HepG2 (cell line): Measurements from ENCODE around the gene KDM3B. TPM values are rescaled to one million over a fixed set of nuclear protein-coding genes. Genes with fewer than 3 reads are reported as not detected.

ENCODE experiments used
- ARNT ChIP-seq: fragments of 450-650 bp; IDR thresholded peaks from 2 replicates; pipeline ENCODE4 v1.6.1; 2017
- IKZF1 ChIP-seq: fragments of 450-650 bp; IDR thresholded peaks from 2 replicates; pipeline ENCODE4 v1.7.1; 2016
- JARID2 ChIP-seq: sonication (generic); formaldehyde crosslinking; IDR thresholded peaks from 2 replicates; pipeline ENCODE4 v1.8.1; 2023; ENCODE audit warnings: missing genetic modification reagents, inconsistent platforms; ENCODE audit not compliant: insufficient replicate concordance
- PITX1 ChIP-seq: sonication (generic); formaldehyde crosslinking; IDR thresholded peaks from 2 replicates; pipeline ENCODE4 v1.5.1; 2020; ENCODE audit warnings: mild to moderate bottlenecking, missing genetic modification reagents
- RBAK ChIP-seq: sonication (generic); formaldehyde crosslinking; IDR thresholded peaks from 2 replicates; pipeline ENCODE4 v1.5.1; 2020; ENCODE audit warnings: mild to moderate bottlenecking, missing genetic modification reagents
- SNRNP70 ChIP-seq: fragments of 200-400 bp; formaldehyde crosslinking; IDR thresholded peaks from 2 replicates; pipeline ENCODE4 v1.6.1; 2017; ENCODE audit warnings: mild to moderate bottlenecking, low read depth, low read length, moderate library complexity
- TCF7 ChIP-seq: sonication (generic); IDR thresholded peaks from 2 replicates; pipeline ENCODE4 v1.6.1; 2016; ENCODE audit warnings: antibody characterized with exemption, low read depth
- ZNF24 ChIP-seq: fragments of 450-650 bp; IDR thresholded peaks from 2 replicates; pipeline ENCODE4 v1.6.1; 2017; ENCODE audit warnings: antibody characterized with exemption, mild to moderate bottlenecking
- ZNF343 ChIP-seq: sonication (generic); formaldehyde crosslinking; IDR thresholded peaks from 2 replicates; pipeline ENCODE4 v1.4.0; 2020; ENCODE audit warnings: mild to moderate bottlenecking, missing genetic modification reagents
- ZNF616 ChIP-seq: sonication (generic); formaldehyde crosslinking; IDR thresholded peaks from 2 replicates; pipeline ENCODE4 v1.5.0; 2020; ENCODE audit warnings: low read depth, mild to moderate bottlenecking, missing genetic modification reagents
- ZNF878 ChIP-seq: sonication (generic); formaldehyde crosslinking; IDR thresholded peaks from 2 replicates; pipeline ENCODE4 v1.8.1; 2023; ENCODE audit warnings: mild to moderate bottlenecking, missing genetic modification reagents, moderate library complexity
- polyA plus RNA-seq, 8 experiments: library from polyadenylated mRNA; depleted of rRNA in 3 of 8; stranded (reverse) in 7 of 8; unstranded in 1 of 8; fragments of >200 nt; fragmentation: Illumina TruSeq in 4 of 8; extraction: Trizol in 4 of 8; gene quantifications; 2 replicates each; pipeline versions ENCODE4 v1.2.1 to v1.2.3, GENCODE V29; 2011 to 2016; ENCODE audit warnings: low read depth in 4 of 8, missing spikeins in 1 of 8, mixed read lengths in 1 of 8; ENCODE audit not compliant: insufficient read depth in 1 of 8
- total RNA-seq, 5 experiments: library from RNA; depleted of rRNA; stranded (reverse); fragments of >200 nt; fragmentation: Illumina TruSeq; extraction: Trizol; gene quantifications; 2 replicates each; pipeline ENCODE4 v1.2.3, GENCODE V29; 2016; ENCODE audit warnings: low read depth in 1 of 5
- TF ChIP-seq, protein P1 (sequence below): sonication (generic); formaldehyde crosslinking; IDR thresholded peaks from 2 replicates; pipeline ENCODE4 v1.5.1; 2020; ENCODE audit warnings: missing genetic modification reagents, mild to moderate bottlenecking, borderline replicate concordance
- TF ChIP-seq, protein P2 (sequence below): sonication (generic); formaldehyde crosslinking; IDR thresholded peaks from 2 replicates; pipeline ENCODE4 v1.4.0; 2020; ENCODE audit warnings: missing genetic modification reagents, borderline replicate concordance
- TF ChIP-seq, protein P3 (sequence below), 2 experiments: sonication (generic) in 1 of 2; formaldehyde crosslinking in 1 of 2; IDR thresholded peaks; 2 replicates each; pipeline versions ENCODE4 v1.4.0 to v1.6.1; 2016 to 2020; ENCODE audit warnings: borderline replicate concordance in 1 of 2, low read depth in 1 of 2, mild to moderate bottlenecking in 1 of 2, missing genetic modification reagents in 1 of 2
- TF ChIP-seq, protein P4 (sequence below): IDR thresholded peaks from 2 replicates; pipeline ENCODE4 v1.4.0; 2020; ENCODE audit warnings: mild to moderate bottlenecking, missing genetic modification reagents
- TF ChIP-seq, protein P5 (sequence below): IDR thresholded peaks from 2 replicates; pipeline ENCODE4 v1.6.1; 2018; ENCODE audit warnings: missing genetic modification reagents, mild to moderate bottlenecking, missing compliant biosample characterization

Gene KDM3B
- total and polyA plus RNA-seq, 2 of the 13 experiments (the other 11 are each of a cell fraction or from before 2014, with no cell fraction given), result 19.7 to 34.3 TPM

DNA sequence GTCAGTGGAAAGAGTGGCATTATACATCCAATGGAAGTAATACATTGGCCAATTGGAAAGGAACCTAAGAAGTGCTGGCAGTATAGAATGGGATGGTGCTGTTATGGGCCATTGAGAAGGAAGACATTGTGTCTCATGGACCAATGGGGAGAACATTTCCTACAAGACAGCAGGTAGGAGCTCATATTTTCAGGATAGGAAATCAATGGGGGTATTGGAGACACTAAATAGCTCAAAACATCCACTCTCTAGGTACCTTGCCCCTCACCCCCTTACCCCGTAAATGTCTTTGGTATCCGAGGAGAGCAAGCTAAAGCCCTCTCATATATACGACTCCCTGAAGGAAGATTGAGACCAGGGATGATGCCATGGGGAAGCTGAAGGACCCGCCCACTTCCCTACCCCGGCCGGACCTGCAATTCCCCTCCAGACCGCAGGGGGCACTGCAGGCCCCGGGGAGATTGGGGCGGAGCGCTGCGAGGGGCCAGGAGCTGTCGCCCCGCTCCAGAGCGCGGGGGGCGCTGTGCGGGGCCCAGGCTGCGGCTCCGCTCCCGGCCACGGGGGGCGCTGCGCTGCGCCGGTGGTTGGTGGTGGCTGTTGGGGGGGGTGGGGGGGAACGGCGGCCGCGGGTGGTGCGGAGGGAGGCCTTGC is at the start of gene KDM3B (continued):
- no peak for TF ChIP-seq ZNF343
- TF ChIP-seq ZNF616, result no peak
- TF ChIP-seq, protein P1, sequence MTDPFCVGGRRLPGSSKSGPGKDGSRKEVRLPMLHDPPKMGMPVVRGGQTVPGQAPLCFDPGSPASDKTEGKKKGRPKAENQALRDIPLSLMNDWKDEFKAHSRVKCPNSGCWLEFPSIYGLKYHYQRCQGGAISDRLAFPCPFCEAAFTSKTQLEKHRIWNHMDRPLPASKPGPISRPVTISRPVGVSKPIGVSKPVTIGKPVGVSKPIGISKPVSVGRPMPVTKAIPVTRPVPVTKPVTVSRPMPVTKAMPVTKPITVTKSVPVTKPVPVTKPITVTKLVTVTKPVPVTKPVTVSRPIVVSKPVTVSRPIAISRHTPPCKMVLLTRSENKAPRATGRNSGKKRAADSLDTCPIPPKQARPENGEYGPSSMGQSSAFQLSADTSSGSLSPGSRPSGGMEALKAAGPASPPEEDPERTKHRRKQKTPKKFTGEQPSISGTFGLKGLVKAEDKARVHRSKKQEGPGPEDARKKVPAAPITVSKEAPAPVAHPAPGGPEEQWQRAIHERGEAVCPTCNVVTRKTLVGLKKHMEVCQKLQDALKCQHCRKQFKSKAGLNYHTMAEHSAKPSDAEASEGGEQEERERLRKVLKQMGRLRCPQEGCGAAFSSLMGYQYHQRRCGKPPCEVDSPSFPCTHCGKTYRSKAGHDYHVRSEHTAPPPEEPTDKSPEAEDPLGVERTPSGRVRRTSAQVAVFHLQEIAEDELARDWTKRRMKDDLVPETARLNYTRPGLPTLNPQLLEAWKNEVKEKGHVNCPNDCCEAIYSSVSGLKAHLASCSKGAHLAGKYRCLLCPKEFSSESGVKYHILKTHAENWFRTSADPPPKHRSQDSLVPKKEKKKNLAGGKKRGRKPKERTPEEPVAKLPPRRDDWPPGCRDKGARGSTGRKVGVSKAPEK (CRISPR knock-in tag), result no peak
- TF ChIP-seq, protein P2, sequence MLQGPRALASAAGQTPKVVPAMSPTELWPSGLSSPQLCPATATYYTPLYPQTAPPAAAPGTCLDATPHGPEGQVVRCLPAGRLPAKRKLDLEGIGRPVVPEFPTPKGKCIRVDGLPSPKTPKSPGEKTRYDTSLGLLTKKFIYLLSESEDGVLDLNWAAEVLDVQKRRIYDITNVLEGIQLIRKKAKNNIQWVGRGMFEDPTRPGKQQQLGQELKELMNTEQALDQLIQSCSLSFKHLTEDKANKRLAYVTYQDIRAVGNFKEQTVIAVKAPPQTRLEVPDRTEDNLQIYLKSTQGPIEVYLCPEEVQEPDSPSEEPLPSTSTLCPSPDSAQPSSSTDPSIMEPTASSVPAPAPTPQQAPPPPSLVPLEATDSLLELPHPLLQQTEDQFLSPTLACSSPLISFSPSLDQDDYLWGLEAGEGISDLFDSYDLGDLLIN (CRISPR knock-in tag), result no peak
- no peak for TF ChIP-seq ARNT
- TF ChIP-seq, protein P3, sequence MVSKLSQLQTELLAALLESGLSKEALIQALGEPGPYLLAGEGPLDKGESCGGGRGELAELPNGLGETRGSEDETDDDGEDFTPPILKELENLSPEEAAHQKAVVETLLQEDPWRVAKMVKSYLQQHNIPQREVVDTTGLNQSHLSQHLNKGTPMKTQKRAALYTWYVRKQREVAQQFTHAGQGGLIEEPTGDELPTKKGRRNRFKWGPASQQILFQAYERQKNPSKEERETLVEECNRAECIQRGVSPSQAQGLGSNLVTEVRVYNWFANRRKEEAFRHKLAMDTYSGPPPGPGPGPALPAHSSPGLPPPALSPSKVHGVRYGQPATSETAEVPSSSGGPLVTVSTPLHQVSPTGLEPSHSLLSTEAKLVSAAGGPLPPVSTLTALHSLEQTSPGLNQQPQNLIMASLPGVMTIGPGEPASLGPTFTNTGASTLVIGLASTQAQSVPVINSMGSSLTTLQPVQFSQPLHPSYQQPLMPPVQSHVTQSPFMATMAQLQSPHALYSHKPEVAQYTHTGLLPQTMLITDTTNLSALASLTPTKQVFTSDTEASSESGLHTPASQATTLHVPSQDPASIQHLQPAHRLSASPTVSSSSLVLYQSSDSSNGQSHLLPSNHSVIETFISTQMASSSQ (IDR thresholded peaks at IDR 0.05; ENCODE audit: low read depth), result no peak
- TF ChIP-seq, protein P3 (CRISPR knock-in tag; IDR thresholded peaks at IDR 0.05; ENCODE audit: borderline replicate concordance), result peak; percentile 60; the same call in 1 of the 2 replicates
- TF ChIP-seq PITX1 (CRISPR knock-in tag), result no peak
- TF ChIP-seq, protein P4, sequence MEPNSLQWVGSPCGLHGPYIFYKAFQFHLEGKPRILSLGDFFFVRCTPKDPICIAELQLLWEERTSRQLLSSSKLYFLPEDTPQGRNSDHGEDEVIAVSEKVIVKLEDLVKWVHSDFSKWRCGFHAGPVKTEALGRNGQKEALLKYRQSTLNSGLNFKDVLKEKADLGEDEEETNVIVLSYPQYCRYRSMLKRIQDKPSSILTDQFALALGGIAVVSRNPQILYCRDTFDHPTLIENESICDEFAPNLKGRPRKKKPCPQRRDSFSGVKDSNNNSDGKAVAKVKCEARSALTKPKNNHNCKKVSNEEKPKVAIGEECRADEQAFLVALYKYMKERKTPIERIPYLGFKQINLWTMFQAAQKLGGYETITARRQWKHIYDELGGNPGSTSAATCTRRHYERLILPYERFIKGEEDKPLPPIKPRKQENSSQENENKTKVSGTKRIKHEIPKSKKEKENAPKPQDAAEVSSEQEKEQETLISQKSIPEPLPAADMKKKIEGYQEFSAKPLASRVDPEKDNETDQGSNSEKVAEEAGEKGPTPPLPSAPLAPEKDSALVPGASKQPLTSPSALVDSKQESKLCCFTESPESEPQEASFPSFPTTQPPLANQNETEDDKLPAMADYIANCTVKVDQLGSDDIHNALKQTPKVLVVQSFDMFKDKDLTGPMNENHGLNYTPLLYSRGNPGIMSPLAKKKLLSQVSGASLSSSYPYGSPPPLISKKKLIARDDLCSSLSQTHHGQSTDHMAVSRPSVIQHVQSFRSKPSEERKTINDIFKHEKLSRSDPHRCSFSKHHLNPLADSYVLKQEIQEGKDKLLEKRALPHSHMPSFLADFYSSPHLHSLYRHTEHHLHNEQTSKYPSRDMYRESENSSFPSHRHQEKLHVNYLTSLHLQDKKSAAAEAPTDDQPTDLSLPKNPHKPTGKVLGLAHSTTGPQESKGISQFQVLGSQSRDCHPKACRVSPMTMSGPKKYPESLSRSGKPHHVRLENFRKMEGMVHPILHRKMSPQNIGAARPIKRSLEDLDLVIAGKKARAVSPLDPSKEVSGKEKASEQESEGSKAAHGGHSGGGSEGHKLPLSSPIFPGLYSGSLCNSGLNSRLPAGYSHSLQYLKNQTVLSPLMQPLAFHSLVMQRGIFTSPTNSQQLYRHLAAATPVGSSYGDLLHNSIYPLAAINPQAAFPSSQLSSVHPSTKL (CRISPR knock-in tag), result peak; percentile 33; the same call in 1 of the 2 replicates
- TF ChIP-seq SNRNP70, result no peak
- TF ChIP-seq IKZF1, result no peak
- TF ChIP-seq RBAK (CRISPR knock-in tag), result no peak
- no peak for TF ChIP-seq TCF7
- TF ChIP-seq, protein P5, sequence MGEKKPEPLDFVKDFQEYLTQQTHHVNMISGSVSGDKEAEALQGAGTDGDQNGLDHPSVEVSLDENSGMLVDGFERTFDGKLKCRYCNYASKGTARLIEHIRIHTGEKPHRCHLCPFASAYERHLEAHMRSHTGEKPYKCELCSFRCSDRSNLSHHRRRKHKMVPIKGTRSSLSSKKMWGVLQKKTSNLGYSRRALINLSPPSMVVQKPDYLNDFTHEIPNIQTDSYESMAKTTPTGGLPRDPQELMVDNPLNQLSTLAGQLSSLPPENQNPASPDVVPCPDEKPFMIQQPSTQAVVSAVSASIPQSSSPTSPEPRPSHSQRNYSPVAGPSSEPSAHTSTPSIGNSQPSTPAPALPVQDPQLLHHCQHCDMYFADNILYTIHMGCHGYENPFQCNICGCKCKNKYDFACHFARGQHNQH (CRISPR knock-in tag), result 0 out of 2 replicates have a peak, but pooled peaks have one; percentile 60
- no peak for TF ChIP-seq JARID2
- peak; percentile 44; the same call in 1 of the 2 replicates for TF ChIP-seq ZNF24
- TF ChIP-seq ZNF878 (CRISPR knock-in tag), result no peak
